Measurements from ENCODE around the gene SPEG.

SPEG gene

DNA sequence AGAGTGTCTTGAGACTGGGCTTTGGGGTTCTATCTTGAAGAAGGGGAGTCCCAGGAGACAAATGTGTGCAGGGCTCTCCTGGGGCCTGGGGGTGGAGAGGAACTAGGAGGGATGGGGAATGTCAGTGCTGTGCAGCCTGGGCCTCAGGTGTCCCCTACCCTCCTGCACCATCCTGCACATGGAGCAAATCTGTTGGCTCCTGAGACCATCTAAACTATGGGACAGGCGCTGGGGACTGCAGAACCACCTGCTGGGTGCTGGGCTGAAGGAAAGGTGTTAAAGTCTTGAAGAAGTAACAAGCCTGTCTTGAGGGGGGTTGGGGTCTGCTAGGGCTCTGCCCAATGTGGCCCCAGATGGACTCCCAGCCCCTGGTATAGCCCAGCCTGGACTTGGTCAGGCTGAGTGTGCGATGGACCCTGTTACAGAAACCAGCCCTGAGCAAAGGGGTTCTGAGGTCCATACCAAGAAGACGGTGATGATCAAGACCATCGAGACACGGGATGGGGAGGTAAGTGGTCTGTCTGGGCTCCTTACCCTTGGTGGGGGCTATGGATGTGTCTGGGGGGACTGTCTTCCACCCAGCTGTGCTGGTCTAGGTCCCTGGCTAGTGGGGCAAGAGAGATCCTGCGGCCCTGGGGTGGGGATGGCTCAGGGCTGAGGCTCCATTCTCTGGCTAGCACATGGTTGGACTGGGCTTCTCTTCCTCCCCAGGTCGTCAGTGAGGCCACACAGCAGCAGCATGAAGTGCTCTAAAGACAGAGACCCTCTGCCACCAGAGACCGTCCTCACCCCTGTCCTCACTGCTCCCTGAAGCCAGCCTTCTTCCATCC, 9.2 kb upstream of the SPEG start:
- DNase-seq (ENCODE audit: low spot score): no peak

DNA sequence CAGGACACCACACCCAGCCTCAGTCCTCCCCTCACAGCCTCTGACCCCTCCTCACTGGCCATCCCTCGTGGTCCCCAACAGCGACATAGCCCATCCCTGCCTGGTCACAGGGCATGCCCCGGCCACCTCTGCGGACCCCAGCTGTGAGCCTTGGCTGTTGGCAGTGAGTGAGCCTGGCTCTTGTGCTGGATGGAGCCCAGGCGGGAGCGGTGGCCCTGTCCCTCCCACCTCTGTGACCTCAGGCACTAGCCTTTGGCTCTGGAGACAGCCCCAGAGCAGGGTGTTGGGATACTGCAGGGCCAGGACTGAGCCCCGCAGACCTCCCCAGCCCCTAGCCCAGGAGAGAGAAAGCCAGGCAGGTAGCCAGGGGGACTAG, 8.6 kb upstream of the SPEG start:
- DNase-seq (ENCODE audit: low spot score): no peak

DNA sequence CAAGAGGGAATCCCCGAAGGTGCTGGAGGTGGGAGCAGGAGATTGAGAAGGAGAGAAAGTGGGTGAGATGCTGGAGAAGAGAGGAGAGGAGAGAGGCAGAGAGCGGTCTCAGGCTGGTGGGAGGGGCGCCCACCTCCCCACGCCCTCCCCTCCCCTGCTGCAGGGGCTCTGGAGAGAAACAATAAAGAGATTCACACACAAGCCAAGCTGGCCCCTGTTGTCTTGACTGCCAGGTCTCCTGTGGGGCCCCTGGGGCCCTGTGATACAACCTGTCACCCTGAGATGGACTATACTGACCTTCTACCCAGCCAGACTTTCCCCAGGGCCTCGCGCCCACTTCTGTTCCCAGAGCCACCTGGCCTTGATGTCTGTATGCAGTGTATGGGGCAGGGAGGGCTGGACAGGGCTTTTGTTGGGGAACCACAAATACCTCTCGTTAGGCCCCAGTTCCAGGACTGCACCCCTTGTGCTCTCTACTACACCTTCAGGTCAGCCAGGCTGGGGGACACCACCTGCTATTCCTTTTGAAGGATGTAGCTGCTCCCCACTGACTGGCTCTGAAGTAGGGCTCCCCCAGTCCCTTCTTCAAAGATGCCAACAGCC, 8.0 kb upstream of the SPEG start:
- no peak for DNase-seq (ENCODE audit: low spot score)

- DNase-seq (ENCODE audit: low spot score): no peak
These were observed 6.2 kb upstream of the SPEG start for GRCh38 chr2:219428469-219428868.

DNA sequence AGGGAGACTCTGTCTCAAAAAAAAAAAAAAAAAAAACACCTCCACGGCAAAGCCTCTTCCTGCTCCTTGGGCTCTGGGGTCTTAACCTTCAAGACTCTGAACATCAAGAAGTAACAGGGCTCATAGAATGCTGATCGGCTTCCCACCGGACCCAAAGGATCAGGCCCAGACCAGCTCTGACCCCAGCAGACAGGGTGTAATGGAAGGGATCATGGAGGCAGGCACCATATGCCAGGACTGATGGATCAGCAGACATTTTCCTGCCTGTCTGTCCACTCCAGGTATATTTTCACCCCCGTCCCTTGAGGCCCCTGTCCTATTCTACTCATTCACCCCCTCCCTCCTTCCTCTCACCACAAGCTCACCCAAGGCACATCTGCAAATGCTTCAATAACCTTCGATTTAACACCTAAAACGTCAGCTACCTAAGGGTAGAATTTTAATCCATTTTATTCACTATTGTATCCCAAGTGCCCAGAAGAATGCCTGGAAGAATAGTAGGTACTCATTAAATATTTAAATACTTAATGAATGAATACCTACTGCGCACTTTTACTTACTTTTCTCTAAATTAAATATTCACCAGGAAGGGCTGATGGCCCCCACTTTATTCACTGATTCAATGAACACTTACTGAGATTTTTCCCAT, 4.6 kb upstream of the SPEG start:
- DNase-seq (ENCODE audit: low spot score): no peak

- peak; percentile 14 for DNase-seq (ENCODE audit: low spot score)
These were observed 3.7 kb upstream of the SPEG start for GRCh38 chr2:219430633-219431615.

GRCh38 chr2:219433666-219434467, 776 bp upstream of the SPEG start:
- DNase-seq (ENCODE audit: low spot score): no peak

GRCh38 chr2:219434468-219434717, 250 bp upstream of the SPEG start:
- no peak for DNase-seq (ENCODE audit: low spot score)

DNA sequence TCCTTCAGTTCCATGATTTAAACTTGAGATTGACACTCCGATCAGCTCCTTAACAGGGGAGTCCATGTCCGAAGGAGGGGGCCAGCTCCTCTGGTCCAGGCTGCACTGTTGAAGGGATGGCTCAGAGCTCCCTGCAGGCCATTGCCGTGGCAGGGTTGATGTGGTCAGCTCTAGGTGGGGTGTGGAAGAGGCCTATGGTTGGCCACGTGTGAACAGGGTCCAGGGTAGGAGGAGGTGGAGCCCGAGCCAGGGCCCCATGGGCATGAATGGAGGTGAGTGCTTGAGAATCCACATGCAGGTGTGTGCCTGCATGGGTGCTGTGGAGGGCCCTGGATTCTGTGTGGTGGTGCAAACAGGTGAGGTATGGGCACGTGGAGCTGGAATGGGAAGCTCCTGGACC, 1.1 kb downstream of the SPEG start:
- no peak for DNase-seq (ENCODE audit: low spot score)

- no peak for DNase-seq (ENCODE audit: low spot score)
These were observed 1.8 kb downstream of the SPEG start for GRCh38 chr2:219436491-219436890.

DNA sequence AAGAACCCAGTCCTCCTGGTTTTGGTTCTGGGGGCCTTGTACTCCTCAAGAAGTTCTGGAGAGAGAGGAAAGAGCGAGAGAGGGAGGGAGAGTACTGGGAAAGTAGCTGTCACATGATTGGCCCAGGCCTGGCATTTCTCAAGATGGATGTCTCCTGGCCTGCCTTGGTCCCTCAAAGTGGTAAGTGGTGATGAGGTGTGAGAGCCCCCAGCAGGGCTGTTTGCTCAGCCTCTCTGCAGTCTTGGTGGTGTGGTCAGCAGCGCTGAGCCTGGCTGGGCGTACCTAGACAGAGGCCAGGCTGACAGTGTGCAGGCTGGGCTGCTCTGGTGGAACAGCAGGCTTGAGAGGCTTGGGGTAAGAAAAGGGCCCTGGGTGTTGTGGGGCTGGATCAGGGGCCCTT, 2.5 kb downstream of the SPEG start:
- no peak for DNase-seq (ENCODE audit: low spot score)

DNA sequence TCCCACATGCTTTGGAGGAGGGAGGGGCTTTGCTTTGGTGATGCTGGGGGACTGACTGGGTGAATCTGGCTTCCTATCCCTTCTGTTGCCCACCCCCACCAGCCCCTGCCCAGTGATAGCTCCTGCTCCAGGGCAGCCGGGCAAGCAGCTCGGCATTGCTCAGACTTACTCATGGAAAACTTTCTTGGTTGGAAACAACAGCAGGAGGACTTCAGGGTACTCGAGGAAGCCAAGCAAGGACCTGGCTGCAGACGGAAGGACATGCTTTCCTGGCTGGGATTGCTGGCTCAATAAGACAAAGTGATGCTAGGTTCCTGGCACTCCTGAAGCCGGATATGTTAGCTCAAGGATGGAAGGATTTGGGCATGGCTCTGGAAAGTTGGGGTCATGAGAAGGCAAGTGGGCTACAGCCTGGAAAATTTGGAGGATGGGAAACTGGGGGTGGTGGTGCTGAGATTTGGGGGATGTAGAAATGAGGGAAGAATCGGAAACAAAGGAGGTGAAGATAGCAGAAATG, 3.1 kb downstream of the SPEG start:
- no peak for DNase-seq (ENCODE audit: low spot score)

DNA sequence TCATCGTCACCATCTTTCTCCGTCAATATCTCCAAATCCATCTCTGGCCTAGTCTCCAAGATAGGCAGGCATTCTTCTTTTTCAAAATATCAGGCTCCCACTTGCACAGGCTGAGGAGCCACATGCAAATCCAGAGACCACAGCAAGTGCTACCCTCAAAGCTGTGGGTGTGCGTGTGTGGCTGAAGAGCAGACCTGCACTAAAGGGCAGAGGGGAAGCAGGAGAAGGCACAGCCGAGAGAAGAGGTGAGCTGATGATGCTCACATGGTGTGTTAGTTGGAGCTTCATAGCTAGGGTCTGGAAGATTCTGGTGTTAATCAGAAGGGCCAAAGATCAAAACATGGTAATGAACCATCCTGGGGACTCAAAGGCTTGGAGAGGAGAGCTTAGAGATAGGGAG, 3.8 kb downstream of the SPEG start:
- no peak for DNase-seq (ENCODE audit: low spot score)

- no peak for DNase-seq (ENCODE audit: low spot score)
These were observed 4.9 kb downstream of the SPEG start for GRCh38 chr2:219439506-219439905.

DNA sequence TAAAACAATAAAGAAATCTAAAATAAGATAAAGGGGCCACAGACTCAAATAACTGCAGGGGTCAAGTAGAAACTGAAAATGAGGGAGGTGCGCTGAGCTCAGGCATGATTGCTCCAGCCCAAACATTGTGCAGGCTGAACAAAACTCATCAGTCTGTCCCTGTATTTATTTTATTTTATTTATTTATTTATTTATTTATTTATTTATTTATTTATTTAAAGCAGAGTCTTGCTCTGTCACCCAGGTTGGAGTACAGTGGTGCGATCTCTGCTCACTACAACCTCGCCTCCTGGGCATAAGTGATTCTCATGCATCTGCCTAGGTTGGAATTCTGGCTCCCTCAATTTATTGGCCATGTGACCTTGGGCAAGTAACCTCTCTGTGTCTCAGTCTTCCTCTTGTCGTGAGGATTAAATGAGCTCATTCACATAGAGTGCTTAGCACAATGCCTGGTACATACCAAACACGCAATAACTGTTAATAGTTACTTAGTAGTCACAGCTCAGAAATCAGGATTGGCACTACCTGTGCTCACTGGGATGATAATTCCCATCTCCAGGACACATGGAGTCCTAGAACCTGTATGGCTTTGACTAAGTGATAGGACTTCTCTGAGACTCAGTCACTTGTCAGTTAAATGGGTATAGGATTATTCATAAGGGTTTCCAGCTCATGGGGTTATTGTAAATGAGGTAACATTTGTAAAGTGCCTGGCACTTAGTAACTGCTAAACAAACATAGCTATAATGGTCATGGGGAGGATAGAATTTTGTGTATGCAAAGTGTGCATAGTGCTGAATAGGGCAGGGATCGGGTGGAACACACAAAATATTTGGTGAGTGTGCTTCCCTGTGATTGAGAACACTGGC, 6.0 kb downstream of the SPEG start:
- DNase-seq (ENCODE audit: low spot score): no peak

GRCh38 chr2:219441451-219442255, 7.0 kb downstream of the SPEG start:
- peak; percentile 9 for DNase-seq (ENCODE audit: low spot score)

DNA sequence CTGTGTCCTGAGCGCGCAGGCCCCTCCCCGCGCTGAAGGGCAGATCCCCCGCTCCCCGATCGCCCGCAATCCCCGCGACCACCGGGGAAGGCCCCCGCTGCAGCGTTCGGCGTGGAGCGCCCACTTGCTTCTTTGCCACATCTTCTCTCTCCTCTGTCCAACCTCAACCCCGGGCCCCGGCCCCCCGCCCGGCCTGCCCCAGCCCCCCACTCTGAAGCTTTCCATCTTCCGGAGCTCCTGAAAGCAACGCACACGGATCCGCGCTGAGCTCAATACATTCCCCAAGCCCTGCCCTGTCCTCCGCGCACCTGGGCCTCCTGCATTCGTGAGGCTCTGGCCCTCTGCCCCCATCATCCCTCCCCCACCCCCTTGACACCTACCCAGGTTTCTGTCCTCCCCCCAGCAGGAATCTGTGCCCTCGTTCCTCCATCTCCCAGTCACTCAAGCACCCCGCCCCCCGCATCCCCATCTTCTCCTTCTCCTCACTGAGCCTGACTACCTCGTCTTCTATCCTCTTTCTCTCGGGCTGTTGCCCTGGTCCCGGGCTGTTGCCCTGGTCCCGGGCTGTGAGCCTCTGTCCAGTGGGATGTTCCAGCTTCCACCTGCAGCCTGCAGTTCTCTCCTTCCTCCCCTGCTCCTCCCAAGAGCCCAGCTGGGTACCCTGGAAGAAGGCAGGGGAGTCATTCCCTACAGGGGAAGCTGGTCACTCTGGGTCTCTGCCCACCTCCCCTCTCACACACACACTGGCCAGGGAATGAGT, 7.8 kb downstream of the SPEG start:
- DNase-seq (ENCODE audit: low spot score): peak; percentile 39

DNA sequence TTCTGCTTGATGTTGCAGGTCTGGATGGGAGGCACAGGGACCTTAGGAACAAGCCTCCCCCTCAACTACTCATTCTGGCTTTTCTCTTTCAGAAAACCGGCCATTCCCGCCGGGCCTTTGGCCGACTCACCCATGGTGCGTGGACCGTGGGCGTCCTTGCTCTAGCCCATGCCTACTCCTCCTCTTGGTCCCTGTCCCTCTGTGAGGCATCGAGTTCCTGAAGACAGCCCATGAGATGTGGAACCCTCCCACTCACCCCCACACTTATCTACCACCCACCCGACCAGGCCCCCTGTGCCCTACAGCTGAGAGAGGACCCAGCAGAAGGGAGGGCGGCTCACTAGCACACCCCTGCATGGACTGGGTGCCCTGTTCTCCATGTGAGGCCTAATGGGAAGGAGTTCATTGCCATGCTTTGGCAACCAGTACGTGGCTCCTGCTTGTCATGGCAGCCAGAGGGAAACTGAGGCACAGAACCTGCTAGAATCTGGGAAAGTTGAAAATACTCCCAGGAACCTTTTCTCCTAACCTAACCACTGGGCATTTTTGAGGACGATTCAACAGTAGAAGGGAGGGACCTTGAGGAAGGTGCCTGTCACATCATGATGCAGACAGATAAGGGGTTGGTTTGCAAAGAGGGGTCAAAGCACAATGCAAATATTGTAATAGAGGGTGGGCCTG, 8.5 kb downstream of the SPEG start:
- no peak for DNase-seq (ENCODE audit: low spot score)
